Muscle of leg (tissue), 11 donors: ENCODE data around the gene AP2A2. TPM values are rescaled to one million over a fixed set of nuclear protein-coding genes. Genes with fewer than 3 reads are reported as not detected.

Experiments used
- DNase-seq: peaks from one replicate; pipeline ENCODE4 v3.0.0; 2013
- H3K27ac ChIP-seq: one replicate; pipeline ENCODE4 v1.5.1; 2013; ENCODE audit warnings: mild to moderate bottlenecking, low read length, control low read depth
- H3K27me3 ChIP-seq: one replicate; pipeline ENCODE4 v1.6.1; 2013; ENCODE audit warnings: low read length; ENCODE audit not compliant: control insufficient read depth, insufficient read depth
- H3K36me3 ChIP-seq: one replicate; pipeline ENCODE4 v1.6.1; 2013; ENCODE audit warnings: low read length; ENCODE audit not compliant: control insufficient read depth, insufficient read depth
- H3K4me1 ChIP-seq: one replicate; pipeline ENCODE4 v1.6.1; 2013; ENCODE audit warnings: low read length; ENCODE audit not compliant: control insufficient read depth, insufficient read depth
- H3K4me3 ChIP-seq: one replicate; pipeline ENCODE4 v1.5.1; 2013; ENCODE audit warnings: low read length, control low read depth
- H3K9me3 ChIP-seq: replicated peaks from 2 replicates; pipeline ENCODE4 v1.6.1; 2013; ENCODE audit warnings: low read depth, low read length; ENCODE audit not compliant: control insufficient read depth
- WGBS: methylation state at CpG from one replicate; pipeline ENCODE4 v1.1.5; 2013; ENCODE audit warnings: missing lambda C conversion rate; ENCODE audit not compliant: insufficient coverage; 5-methylcytosine and 5-hydroxymethylcytosine counted together
- polyA plus RNA-seq, 8 donors: library from polyadenylated mRNA; unstranded; fragments of 120-200 nt; gene quantifications; one replicate each; pipeline versions ENCODE4 v1.2.1 to v1.2.3, GENCODE V29; 2013; ENCODE audit warnings: inconsistent platforms in 1 of 8, low replicate concordance in 1 of 8; ENCODE audit not compliant: insufficient read length in 8 of 8, insufficient read depth in 1 of 8
- total RNA-seq: library from RNA; stranded (reverse); fragments of 120-200 nt; gene quantifications from one replicate; pipeline ENCODE4 v1.2.4, GENCODE V29; 2013

The AP2A2 gene
- total and polyA plus RNA-seq, 9 donors, result 18.5 to 61.4 (median 47.4) TPM

DNA sequence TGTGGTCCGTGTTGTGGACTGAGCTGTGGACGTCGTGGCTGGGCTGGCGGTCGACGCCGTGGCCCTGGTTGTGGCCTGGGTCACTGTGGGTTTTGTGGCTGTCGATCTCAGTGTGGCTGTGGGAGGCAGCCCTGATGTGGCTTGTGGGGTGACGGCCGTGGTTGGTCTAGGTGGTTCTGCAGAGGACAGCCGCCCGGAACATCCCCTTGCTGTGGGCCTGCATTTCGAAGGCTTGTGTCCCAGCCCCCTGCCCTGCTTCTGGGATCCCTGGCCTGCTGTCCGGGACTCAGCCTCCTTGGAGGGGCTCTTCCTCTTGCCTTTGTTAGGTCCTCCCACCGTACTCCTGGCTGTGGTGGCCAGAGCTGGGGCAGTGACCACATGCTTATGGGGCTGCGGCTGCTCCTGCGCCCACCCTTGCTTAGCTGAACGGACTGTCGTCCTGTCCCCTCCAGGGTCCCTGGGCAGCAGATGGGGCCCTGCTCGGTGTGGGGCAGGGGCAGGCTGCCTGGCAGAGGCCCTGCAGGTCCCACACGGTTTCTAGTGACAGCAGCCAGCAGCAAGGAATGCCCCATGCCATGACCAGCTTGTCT lies 93.7 kb downstream of the AP2A2 start:
- Histone ChIP-seq H3K36me3 (peaks cover 5% of the 10 kb centered on the region), H3K27me3 (no peaks in the 10 kb centered on the region), H3K9me3 (peaks cover 2% of the 10 kb centered on the region), H3K4me3 (no peak overlapping the region), H3K4me1 (peaks cover 2% of the 10 kb centered on the region), H3K27ac (no peak overlapping the region)
- WGBS, result 84% methylated on average over 19 of the region's 21 CpGs
- DNase-seq, result no peak

DNA sequence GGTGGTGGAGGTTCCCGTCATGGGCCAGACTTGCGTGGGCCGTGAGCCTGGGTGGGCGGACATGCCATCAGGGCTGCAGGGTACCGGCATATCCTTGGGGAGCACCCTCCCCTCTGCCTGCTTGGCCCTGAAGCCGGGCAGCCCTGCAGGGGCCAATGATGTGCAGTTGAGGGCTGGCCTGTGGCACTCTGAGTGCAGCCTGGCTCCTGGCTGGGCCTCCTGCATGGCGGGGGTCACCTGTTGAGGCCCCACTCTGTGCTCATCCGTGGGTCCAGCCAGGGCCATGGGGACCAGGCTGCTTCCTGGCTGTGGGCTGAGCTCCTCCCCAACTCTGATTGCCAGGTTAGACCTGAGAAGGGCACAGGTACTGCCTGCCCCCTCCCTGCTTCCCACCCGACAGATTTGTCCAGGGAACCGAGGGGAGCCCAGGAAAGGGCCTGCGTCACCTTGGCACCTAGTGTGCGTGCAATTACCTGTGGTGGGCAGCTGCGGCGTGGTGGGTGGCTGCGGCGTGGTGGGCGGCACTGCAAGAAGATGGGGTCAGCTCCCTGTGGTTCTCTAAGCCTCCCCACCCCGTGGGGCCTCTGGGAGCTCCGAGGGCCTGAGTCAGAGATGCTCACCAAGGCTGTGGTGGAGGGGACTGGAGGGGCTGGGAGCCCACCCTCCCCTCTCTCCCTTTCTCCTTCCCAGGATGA lies 94.7 kb downstream of the AP2A2 start:
- Histone ChIP-seq H3K9me3 (peaks cover 2% of the 10 kb centered on the region), H3K36me3 (peaks cover 5% of the 10 kb centered on the region), H3K27ac (no peak overlapping the region), H3K27me3 (no peaks in the 10 kb centered on the region), H3K4me1 (no peaks in the 10 kb centered on the region), H3K4me3 (no peak overlapping the region)
- DNase-seq, result no peak
- WGBS, result 82% methylated on average over 11 of the region's 19 CpGs

DNA sequence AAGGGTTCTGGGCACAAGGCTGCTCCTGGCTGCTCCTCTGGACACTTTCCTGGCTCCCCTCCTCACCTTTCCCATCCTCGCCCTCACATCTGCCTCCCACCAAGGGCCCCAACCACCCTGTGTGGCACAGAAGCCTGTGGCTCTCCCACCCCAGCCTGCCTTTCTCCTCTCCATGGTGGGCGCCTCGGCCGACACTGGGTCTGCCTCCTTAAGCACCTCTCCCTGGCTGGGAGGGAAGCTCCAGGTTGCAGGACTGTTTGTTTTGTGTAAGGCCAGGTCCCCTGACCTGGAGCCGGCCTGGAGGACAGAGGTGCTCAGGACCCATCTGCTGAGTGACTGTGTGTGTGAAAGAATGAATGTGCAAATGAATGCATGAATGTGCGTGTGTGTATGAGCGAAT lies 96.7 kb downstream of the AP2A2 start:
- 86% methylated on average over 4 of the region's 7 CpGs for WGBS

DNA sequence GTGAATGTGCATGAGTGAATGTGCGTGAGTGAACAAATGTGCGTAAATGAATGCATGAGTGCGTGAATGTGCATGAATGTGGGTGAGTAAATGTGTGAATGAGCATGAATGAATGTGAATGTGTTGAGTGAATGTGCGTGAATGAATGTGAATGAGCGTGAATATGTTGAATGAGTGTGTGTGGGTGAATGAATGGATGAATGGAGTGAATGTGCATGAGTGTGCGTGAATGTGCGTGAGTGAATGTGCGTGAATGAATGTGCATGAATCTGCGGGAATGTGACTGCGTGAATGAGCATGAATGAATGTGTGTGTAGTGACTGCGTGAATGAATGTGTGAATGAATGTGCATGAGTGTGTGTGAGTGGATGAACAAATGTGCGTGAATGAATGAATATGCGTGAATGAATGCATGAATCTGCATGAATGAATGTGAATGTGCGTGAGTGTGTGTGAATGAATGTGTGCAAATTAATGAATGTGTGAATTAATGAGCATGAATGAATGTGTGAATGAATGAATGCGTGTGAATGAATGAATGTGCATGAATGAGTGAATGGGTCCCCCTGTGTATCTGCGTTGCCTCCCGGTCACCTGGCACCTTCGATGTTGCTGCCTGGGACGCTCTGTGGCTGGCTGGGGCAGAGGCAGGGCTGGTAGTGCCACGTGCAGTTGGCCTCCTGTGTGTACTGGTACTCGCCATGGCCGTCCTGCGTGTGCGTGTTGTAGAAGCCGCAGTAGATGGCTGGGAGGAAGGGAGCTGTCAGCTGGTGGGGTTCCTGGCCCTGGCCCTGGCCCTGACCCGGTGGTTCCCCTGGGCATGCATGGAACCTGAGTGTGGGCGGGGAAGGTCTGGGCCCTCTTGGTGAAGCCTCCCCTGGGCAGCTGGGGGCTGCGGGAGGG lies 97.5 kb downstream of the AP2A2 start:
- no peaks in the 10 kb centered on the region for H3K4me1 ChIP-seq
- no peaks in the 10 kb centered on the region for H3K27me3 ChIP-seq
- no peaks in the 10 kb centered on the region for H3K9me3 ChIP-seq
- no peaks in the 10 kb centered on the region for H3K36me3 ChIP-seq
- 91% methylated on average over 28 of the region's 28 CpGs for WGBS
- H3K4me3 ChIP-seq, result no peak overlapping the region
- no peak for DNase-seq
- H3K27ac ChIP-seq, result no peak overlapping the region

More for the DNA sequence above, 96.7 kb downstream of the AP2A2 start:
- no peak overlapping the region for H3K4me3 ChIP-seq
- H3K27ac ChIP-seq, result no peak overlapping the region
- H3K36me3 ChIP-seq, result no peaks in the 10 kb centered on the region
- DNase-seq, result no peak
- H3K4me1 ChIP-seq, result no peaks in the 10 kb centered on the region
- H3K9me3 ChIP-seq, result peaks cover 2% of the 10 kb centered on the region
- no peaks in the 10 kb centered on the region for H3K27me3 ChIP-seq

DNA sequence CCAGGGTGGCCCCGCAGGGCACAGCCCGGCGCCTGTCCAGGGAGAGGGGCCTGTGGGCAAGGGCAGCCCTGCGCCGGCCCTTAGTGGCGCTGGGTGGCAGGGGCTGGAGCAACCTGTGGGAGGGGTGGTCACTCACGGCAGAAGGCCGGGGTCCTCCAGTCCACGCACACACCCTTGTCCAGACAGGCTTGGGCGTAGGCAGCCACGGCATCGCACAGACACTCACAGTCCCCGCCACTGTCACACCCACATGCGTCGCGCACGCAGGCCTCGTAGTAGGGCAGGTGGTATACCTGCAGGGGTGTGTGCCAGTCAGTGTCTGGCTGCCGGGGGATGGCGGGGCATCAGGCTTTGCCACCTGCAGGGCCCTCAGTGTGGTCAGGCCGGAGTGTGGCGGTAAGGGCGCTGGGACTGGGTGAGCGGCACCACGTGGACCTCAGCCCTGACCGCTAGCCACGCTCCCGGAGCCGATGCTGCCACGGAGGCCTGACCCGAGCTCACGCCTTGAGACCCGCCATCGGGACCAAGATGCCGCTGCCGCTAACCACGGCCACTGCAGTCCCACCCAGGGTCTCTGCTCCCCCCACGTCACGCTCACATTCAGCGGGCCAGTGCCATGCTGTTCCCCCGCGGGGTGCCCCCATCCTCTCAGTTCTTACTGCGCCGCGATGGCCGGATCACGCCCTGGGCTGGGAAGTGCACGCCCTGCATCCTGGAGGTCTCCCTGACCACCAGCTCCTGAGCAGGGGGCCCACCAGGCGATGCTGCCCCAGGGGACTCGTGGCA lies 98.3 kb downstream of the AP2A2 start:
- Histone ChIP-seq H3K36me3 (no peaks in the 10 kb centered on the region), H3K9me3 (no peaks in the 10 kb centered on the region), H3K27me3 (no peaks in the 10 kb centered on the region), H3K4me1 (no peaks in the 10 kb centered on the region), H3K4me3 (no peak overlapping the region), H3K27ac (no peak overlapping the region)
- WGBS, result 94% methylated on average over 50 of the region's 50 CpGs
- no peak for DNase-seq

DNA sequence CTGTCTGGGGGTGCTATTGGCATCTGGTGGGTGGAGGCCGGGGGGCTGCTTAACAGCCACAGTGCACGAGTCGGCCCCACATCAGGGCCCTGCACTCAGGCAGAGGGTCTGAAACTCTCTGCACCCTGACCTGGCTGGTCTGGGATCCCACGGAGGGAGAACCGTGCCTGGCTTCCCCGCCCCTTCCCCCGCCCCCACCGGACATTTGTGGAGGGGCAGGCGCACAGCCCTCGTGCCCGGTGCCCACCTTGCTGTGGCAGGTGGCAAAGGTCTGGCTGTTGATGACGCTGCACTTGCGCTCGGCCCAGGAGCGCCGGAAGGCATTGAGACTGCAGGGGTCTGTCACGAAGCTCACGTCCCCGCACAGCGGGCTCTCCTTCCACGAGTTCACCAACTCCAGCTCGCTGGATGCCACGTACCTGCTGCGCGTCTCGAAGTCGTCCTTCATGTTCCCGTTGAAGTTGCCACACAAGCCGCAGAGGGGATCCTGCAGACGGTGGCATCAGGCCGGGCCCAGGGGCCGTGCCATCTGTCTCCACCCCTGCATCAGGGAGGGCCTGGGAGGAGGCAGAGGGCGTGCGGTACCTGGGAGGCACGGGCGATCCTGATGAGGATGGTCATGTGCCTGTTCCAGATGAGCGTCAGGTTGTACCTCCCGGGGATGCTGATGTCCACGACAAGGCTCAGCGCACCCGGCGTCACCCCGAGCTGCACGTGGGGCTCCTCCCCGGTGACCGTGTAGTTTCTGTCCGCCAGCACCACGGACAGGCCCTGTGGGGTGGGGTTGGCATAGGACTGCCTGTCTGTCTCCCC lies 99.1 kb downstream of the AP2A2 start:
- no peak for DNase-seq
- Histone ChIP-seq H3K36me3 (no peaks in the 10 kb centered on the region), H3K4me3 (no peak overlapping the region), H3K4me1 (no peaks in the 10 kb centered on the region), H3K27ac (no peak overlapping the region), H3K27me3 (no peaks in the 10 kb centered on the region), H3K9me3 (no peaks in the 10 kb centered on the region)
- WGBS, result 85% methylated on average over 44 of the region's 48 CpGs

DNA sequence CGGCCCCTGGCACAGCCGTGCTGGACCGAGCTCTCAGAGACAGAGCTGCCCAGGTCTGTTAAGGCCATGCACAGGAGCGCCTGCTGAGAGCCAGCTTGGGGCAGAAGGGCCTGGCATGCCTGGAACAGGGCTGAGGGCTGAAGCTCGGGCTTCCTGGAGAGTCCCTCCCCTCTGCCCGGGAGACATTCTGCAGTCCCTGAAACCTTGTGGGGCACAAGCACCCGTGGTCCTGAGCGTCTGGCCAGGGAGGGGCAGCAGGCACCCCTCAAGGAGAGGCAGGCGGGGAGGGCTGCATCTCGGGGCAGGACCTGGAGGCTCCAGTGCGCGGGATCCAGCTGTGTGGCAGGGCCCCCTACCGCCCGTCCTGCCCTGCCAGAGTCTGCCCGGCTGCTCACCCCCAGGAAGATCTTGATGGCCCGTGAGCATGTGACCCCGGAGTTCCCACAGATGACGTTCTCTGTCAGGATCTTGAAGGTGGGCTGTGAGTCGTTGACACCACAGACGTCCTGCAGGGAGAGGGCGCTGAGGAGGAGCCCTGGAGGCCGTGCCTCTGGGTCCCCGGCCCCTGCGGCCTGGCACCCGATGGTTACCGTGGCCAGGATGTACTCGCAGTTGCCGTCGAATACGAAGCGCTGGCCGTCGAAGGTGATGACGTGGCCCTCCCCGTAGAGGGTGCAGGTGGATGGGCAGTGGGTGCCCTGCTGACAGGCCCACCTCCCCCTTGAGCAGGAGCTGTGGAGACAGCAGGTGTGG lies 99.9 kb downstream of the AP2A2 start:
- H3K4me1 ChIP-seq, result no peaks in the 10 kb centered on the region
- H3K9me3 ChIP-seq, result no peaks in the 10 kb centered on the region
- no peak overlapping the region for H3K4me3 ChIP-seq
- WGBS, result 70% methylated on average over 33 of the region's 35 CpGs
- no peaks in the 10 kb centered on the region for H3K36me3 ChIP-seq
- no peaks in the 10 kb centered on the region for H3K27me3 ChIP-seq
- DNase-seq, result no peak
- H3K27ac ChIP-seq, result no peak overlapping the region

DNA sequence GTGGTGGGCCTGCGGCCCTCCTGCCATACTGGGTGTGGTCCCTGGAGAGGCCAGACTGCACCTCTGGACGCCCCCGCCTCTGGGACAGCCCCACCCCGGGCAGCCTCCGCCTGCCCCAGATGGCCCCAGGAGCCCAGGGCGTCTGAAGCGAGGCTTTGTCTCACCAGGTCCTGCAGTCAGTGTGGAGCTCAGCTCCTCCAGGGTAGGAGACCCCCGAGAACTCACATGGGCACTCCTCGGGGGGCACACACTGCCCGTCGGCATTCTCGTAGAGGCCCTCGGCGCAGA lies 100.4 kb downstream of the AP2A2 start:
- Histone ChIP-seq H3K27me3 (no peaks in the 10 kb centered on the region), H3K9me3 (no peaks in the 10 kb centered on the region), H3K4me1 (no peaks in the 10 kb centered on the region), H3K4me3 (no peak overlapping the region), H3K36me3 (no peaks in the 10 kb centered on the region), H3K27ac (no peak overlapping the region)
- 78% methylated on average over 14 of the region's 14 CpGs for WGBS
- DNase-seq, result no peak
